ENCODE data around the gene CD38.

CD38 gene

DNA sequence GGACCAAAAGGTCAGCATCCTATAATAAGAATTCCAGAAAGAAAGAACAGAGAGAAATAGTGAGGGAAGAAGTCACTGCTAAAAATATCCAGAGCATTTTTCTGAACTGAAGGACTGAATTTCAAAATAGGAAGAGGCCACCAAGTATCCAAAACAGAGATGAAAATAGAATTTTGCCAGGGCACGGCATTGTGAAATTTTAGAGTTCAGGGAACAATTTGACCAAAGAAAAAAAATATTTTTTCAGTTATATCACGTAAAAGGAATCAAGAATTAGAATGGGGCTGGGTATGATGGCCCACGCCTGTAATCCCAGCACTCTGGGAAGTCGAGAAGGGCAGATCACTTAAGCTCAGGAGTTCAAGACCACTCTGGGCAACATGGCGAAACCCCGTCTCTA lies 95.0 kb downstream of the CD38 start:
- DNase-seq (ENCODE audit: extremely low read depth, insufficient read length), result no peak
- H3K4me3 ChIP-seq (replicated peaks; ENCODE audit: low read depth, low read length), result no peak overlapping the region
- no peaks in the 10 kb centered on the region for H3K27me3 ChIP-seq (replicated peaks; ENCODE audit: control insufficient read depth, insufficient read depth, low read length)
- H3K36me3 ChIP-seq (ENCODE audit: control insufficient read depth, insufficient read depth, low read length), result no peaks in the 10 kb centered on the region
- TF ChIP-seq, protein P1, sequence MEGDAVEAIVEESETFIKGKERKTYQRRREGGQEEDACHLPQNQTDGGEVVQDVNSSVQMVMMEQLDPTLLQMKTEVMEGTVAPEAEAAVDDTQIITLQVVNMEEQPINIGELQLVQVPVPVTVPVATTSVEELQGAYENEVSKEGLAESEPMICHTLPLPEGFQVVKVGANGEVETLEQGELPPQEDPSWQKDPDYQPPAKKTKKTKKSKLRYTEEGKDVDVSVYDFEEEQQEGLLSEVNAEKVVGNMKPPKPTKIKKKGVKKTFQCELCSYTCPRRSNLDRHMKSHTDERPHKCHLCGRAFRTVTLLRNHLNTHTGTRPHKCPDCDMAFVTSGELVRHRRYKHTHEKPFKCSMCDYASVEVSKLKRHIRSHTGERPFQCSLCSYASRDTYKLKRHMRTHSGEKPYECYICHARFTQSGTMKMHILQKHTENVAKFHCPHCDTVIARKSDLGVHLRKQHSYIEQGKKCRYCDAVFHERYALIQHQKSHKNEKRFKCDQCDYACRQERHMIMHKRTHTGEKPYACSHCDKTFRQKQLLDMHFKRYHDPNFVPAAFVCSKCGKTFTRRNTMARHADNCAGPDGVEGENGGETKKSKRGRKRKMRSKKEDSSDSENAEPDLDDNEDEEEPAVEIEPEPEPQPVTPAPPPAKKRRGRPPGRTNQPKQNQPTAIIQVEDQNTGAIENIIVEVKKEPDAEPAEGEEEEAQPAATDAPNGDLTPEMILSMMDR (IDR thresholded peaks at IDR 0.05; ENCODE audit: insufficient read depth, low read length, poor library complexity, severe bottlenecking), result no peak

DNA sequence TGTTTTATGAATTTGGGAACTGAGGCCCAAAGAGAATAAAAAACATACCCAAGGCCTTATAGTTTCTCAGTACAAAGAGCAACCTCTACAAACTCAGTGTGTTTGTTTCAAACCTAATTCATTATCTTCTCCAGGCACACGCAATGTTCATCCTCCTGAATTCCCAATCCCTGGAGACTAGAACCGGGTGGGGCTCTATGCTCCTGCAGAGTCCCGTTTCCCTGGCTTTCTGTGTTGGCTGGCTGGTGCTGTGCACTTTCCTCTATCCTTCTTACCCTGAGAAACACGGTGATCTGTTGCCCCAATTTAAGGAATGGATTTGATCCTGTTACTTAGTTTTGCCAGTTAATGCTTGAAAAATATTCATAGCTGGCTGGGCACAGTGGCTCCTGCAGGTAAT lies 96.5 kb downstream of the CD38 start:
- DNase-seq (ENCODE audit: extremely low read depth, insufficient read length), result no peak
- TF ChIP-seq, protein P1 (IDR thresholded peaks at IDR 0.05; ENCODE audit: insufficient read depth, low read length, poor library complexity, severe bottlenecking), result no peak
- no peaks in the 10 kb centered on the region for H3K27me3 ChIP-seq (replicated peaks; ENCODE audit: control insufficient read depth, insufficient read depth, low read length)
- no peak overlapping the region for H3K4me3 ChIP-seq (replicated peaks; ENCODE audit: low read depth, low read length)
- no peaks in the 10 kb centered on the region for H3K36me3 ChIP-seq (ENCODE audit: control insufficient read depth, insufficient read depth, low read length)

DNA sequence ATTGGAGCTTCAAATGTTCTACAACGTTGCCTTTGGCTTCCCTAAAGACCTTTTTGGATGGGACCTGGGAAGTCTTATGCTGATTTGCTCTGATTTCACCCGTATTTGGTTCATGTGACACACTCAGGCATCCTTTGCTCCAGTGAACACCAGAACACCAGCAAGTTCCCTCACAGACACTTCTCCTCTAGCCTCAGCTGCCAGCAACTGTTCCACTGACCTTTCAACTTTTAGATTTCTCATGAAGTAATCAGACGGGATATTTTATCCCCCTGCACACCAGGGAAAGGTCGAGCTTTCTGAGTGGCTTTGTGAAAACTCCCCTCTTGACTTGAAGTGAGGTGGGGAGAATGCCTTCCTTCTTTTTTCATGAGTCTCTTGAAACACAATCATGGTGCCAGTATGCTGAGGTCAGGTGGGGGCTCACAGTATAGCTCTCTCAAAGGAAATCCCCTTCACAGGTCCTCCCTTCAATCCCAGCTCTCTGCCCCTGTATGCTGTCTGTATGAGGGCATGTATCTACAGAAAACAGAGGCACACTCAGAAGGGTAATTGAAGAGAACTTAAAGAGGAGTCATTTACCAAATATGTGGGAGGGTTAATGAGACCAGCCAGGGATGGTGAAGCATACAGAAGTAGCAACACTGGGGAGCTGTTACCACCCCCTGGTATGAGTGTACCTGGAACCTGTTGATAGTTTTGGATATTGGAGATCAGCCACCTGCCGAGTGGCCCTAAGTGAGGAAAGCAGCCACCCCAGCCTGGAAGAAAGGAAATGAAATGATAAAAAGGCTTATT lies 97.7 kb downstream of the CD38 start:
- H3K4me3 ChIP-seq (replicated peaks; ENCODE audit: low read depth, low read length), result no peak overlapping the region
- no peak for DNase-seq (ENCODE audit: extremely low read depth, insufficient read length)
- TF ChIP-seq, protein P1 (IDR thresholded peaks at IDR 0.05; ENCODE audit: insufficient read depth, low read length, poor library complexity, severe bottlenecking), result no peak
- no peaks in the 10 kb centered on the region for H3K27me3 ChIP-seq (replicated peaks; ENCODE audit: control insufficient read depth, insufficient read depth, low read length)
- H3K36me3 ChIP-seq (ENCODE audit: control insufficient read depth, insufficient read depth, low read length), result no peaks in the 10 kb centered on the region

DNA sequence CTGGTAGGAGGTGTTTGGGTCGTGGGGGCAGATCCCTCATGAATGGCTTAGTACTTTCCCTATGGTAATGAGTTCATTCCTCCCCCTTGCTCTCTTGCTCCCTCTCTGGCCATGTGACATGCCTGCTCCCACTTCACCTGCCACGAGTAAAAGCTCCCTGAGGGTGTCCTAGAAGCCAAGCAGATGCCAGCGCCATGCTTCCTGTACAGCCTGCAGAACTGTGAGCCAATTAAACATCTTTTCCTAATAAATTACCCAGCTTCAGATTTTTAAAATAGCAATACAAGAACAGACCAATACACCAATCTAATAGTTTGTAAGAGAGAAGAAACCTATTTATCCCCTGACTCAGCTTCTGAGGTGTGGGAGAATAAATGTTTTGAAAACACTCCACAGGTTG lies 99.9 kb downstream of the CD38 start:
- H3K4me3 ChIP-seq (replicated peaks; ENCODE audit: low read depth, low read length), result no peak overlapping the region
- no peak for DNase-seq (ENCODE audit: extremely low read depth, insufficient read length)
- no peaks in the 10 kb centered on the region for H3K36me3 ChIP-seq (ENCODE audit: control insufficient read depth, insufficient read depth, low read length)
- no peaks in the 10 kb centered on the region for H3K27me3 ChIP-seq (replicated peaks; ENCODE audit: control insufficient read depth, insufficient read depth, low read length)
- TF ChIP-seq, protein P1 (IDR thresholded peaks at IDR 0.05; ENCODE audit: insufficient read depth, low read length, poor library complexity, severe bottlenecking), result no peak

DNA sequence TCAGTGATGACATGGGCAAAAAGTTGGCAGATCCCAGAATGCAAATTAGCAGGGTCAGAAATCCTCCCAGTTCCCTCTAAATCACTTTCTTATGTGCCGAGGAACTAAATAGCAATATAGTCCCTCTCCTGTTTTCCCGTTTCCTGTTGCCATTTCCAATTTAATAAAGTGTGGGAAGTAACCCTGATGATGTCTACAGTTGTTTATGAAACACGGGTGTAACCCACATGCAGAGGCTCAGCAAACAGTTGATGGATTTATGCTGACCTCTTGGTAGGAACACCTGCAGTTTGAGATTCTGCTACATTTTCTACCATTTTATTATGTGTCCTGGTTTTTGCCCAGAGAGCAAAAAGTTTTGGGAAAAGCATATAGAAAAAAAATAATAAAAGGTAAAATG lies 103.7 kb downstream of the CD38 start:
- no peak overlapping the region for H3K4me3 ChIP-seq (replicated peaks; ENCODE audit: low read depth, low read length)
- H3K36me3 ChIP-seq (ENCODE audit: control insufficient read depth, insufficient read depth, low read length), result no peaks in the 10 kb centered on the region
- no peak for DNase-seq (ENCODE audit: extremely low read depth, insufficient read length)
- TF ChIP-seq, protein P1 (IDR thresholded peaks at IDR 0.05; ENCODE audit: insufficient read depth, low read length, poor library complexity, severe bottlenecking), result no peak
- no peaks in the 10 kb centered on the region; the same call in 1 of the 2 replicates for H3K27me3 ChIP-seq (replicated peaks; ENCODE audit: control insufficient read depth, insufficient read depth, low read length)
